BJ (cell line): Measurements from ENCODE around the gene ADPRHL1. TPM values are rescaled to one million over a fixed set of nuclear protein-coding genes. Genes with fewer than 3 reads are reported as not detected.
"Not testable (repeated sequence)": the region's sequence is repeated elsewhere in the genome, so short reads cannot be mapped to it uniquely, and the experiment has no call there.

Experiments
- CTCF ChIA-PET: fragments of 350-600 bp; formaldehyde crosslinking; extraction: SDS; loops from one replicate; lab custom pipeline; 2021; ENCODE audit warnings: antibody characterized with exemption, inconsistent platforms; lab: Yijun Ruan, JAX
- POLR2A ChIA-PET: fragments of 300-600 bp; sonication (Branson Sonifier 250); formaldehyde crosslinking; extraction: SDS; loops from one replicate; lab custom pipeline; 2021; ENCODE audit warnings: antibody characterized with exemption; lab: Charles Lee
- DNase-seq: peaks from one replicate; pipeline ENCODE4 v3.0.0-alpha.2; 2011; ENCODE audit warnings: low read depth
- H3K27me3 ChIP-seq: 2 replicates; pipeline ENCODE4 v1.6.0; 2011; ENCODE audit warnings: low read length; ENCODE audit not compliant: control insufficient read depth, insufficient read depth
- H3K36me3 ChIP-seq: 2 replicates; pipeline ENCODE4 v1.5.1; 2011; ENCODE audit warnings: low read length; ENCODE audit not compliant: control insufficient read depth, insufficient read depth
- H3K4me3 ChIP-seq: 2 replicates; pipeline ENCODE4 v1.5.1; 2011; ENCODE audit warnings: low read depth, mild to moderate bottlenecking, control low read depth, low read length
- CTCF ChIP-seq: IDR thresholded peaks from 2 replicates; pipeline ENCODE4 v1.5.1; 2011; ENCODE audit warnings: low read depth, mild to moderate bottlenecking, control low read depth, inconsistent platforms, low read length, moderate library complexity; ENCODE audit not compliant: insufficient read depth
- polyA plus RNA-seq: library from polyadenylated mRNA; depleted of rRNA; stranded (reverse); fragments of >200 nt; gene quantifications from 2 replicates; pipeline ENCODE4 v1.2.3, GENCODE V29; 2011

ADPRHL1 gene
- polyA plus RNA-seq, 1 experiment, result 1.1 TPM

- DNase-seq, result not testable (repeated sequence)
- peak; percentile 39 for TF ChIP-seq CTCF
Observed at GRCh38 chr13:113450861-113451620, 2.2 kb downstream of the ADPRHL1 start.

GRCh38 chr13:113450348-113450744 is 2.9 kb downstream of the ADPRHL1 start:
- POLR2A ChIA-PET, DNase-seq, H3K27me3 ChIP-seq, H3K4me3 ChIP-seq, H3K36me3 ChIP-seq: not testable (repeated sequence)
- CTCF ChIA-PET, result interaction anchor here (1.1 to 2.0 kb wide), 2 partner anchors 121 to 176 kb away, joined by 3 to 5 read pairs; no protein-coding TSS in a partner anchor

More at GRCh38 chr13:113450861-113451620, 2.2 kb downstream of the ADPRHL1 start:
- H3K27me3 ChIP-seq, H3K36me3 ChIP-seq, H3K4me3 ChIP-seq, POLR2A ChIA-PET: not testable (repeated sequence)
- CTCF ChIA-PET, result interaction anchor here (0.7 to 2.0 kb wide), 5 partner anchors 10 to 177 kb away, joined by 3 to 5 read pairs (median 3); no protein-coding TSS in a partner anchor

- DNase-seq, result no peak
- ChIA-PET POLR2A (no interaction called here), CTCF (interaction anchor here (0.6 kb wide), 1 partner anchor 350 kb away, joined by 3 read pairs; no protein-coding TSS in a partner anchor)
- H3K36me3 ChIP-seq, result peaks cover 2% of the 10 kb centered on the region; the same call in 1 of the 2 replicates
- no peak for TF ChIP-seq CTCF
- no peaks in the 10 kb centered on the region for H3K27me3 ChIP-seq
- no peak overlapping the region for H3K4me3 ChIP-seq
Observed at GRCh38 chr13:113449693-113450347, 3.5 kb downstream of the ADPRHL1 start.

GRCh38 chr13:113448885-113449692 is 4.2 kb downstream of the ADPRHL1 start:
- Histone ChIP-seq H3K27me3 (no peaks in the 10 kb centered on the region), H3K4me3 (no peak overlapping the region), H3K36me3 (peaks cover 2% of the 10 kb centered on the region; the same call in 1 of the 2 replicates)
- POLR2A ChIA-PET, result no interaction called here
- CTCF ChIA-PET, result interaction anchor here (0.6 kb wide), 1 partner anchor 349 kb away, joined by 3 read pairs; no protein-coding TSS in a partner anchor
- TF ChIP-seq CTCF, result no peak
- DNase-seq, result no peak

GRCh38 chr13:113448545-113448884 is 4.8 kb downstream of the ADPRHL1 start:
- TF ChIP-seq CTCF, result no peak
- CTCF ChIA-PET, result no interaction called here

More at GRCh38 chr13:113448545-113448884, 4.8 kb downstream of the ADPRHL1 start:
- POLR2A ChIA-PET, result no interaction called here
- no peak for DNase-seq
- Histone ChIP-seq H3K36me3 (peaks cover 2% of the 10 kb centered on the region; the same call in 1 of the 2 replicates), H3K4me3 (no peak overlapping the region), H3K27me3 (no peaks in the 10 kb centered on the region)
